Measurements from ENCODE around the gene ABCC10. TPM values are rescaled to one million over a fixed set of nuclear protein-coding genes. Genes with fewer than 3 reads are reported as not detected.

Gene ABCC10
- total and polyA plus RNA-seq, 10 of the 15 experiments (the other 5 are each of a cell fraction or from before 2014, with no cell fraction given): 0.80 to 18.2 (median 6.4) TPM

- RAD21 ChIA-PET (ENCODE audit: unreplicated experiment): no interaction called here
- ATAC-seq: no peak
- H3K27ac ChIP-seq (ENCODE audit: control insufficient read depth, insufficient read depth): no peak overlapping the region
- no peak for DNase-seq (ENCODE audit: low read depth, low spot score)
- no peaks in the 10 kb centered on the region for H3K9me3 ChIP-seq (replicated peaks; ENCODE audit: control insufficient read depth, insufficient read depth, low read length)
- no peak overlapping the region for H2AFZ ChIP-seq (ENCODE audit: control insufficient read depth, low read depth, low read length)
- POLR2A ChIA-PET: interaction anchor here (0.6 kb wide), 1 partner anchor 332 kb away, joined by 3 read pairs; no protein-coding TSS in a partner anchor
- CTCF ChIA-PET: interaction anchor here (2.8 kb wide), 1 partner anchor 59 kb away, joined by 12 read pairs; no protein-coding TSS in a partner anchor
- WGBS (ENCODE audit: insufficient coverage, insufficient replicate concordance, low lambda C conversion rate, missing lambda C conversion rate): over 99% methylated on average over 16 of the region's 16 CpGs
- no peak overlapping the region for H3K9ac ChIP-seq (ENCODE audit: control insufficient read depth, insufficient read depth, low read length)
- intact Hi-C loops (cut with micrococcal nuclease; ENCODE audit: unreplicated experiment): no loop called here
- no peak for FAIRE-seq
- TF ChIP-seq BCL11A (IDR thresholded peaks at IDR 0.05; ENCODE audit: low read depth, low read length): no peak
- TF ChIP-seq SUZ12 (IDR thresholded peaks at IDR 0.05; ENCODE audit: unreplicated experiment): no peak
- TF ChIP-seq ZNF207 (IDR thresholded peaks at IDR 0.05; ENCODE audit: borderline replicate concordance): no peak
- no peak for TF ChIP-seq JUNB (IDR thresholded peaks at IDR 0.05)
- TF ChIP-seq POU2F2 (IDR thresholded peaks at IDR 0.05; ENCODE audit: borderline replicate concordance, low read depth, low read length): no peak
- TF ChIP-seq FOXM1 (IDR thresholded peaks at IDR 0.05; ENCODE audit: low read depth, low read length): no peak
- no peak for TF ChIP-seq IRF3 (IDR thresholded peaks at IDR 0.05)
- no peak for TF ChIP-seq CUX1 (IDR thresholded peaks at IDR 0.05; ENCODE audit: insufficient replicate concordance, low read depth, low read length)
- TF ChIP-seq POLR2AphosphoS5 (IDR thresholded peaks at IDR 0.05; ENCODE audit: low read length): no peak
- no peak for TF ChIP-seq NR2C1 (IDR thresholded peaks at IDR 0.05)
- no peak for TF ChIP-seq MYC (IDR thresholded peaks at IDR 0.05; ENCODE audit: insufficient read depth, insufficient read length, insufficient replicate concordance, low read length, severe bottlenecking)
- TF ChIP-seq SMAD1 (IDR thresholded peaks at IDR 0.05; ENCODE audit: low read depth, partially characterized antibody): no peak
- no peak for TF ChIP-seq LARP7 (IDR thresholded peaks at IDR 0.05)
- TF ChIP-seq SREBF2 (IDR thresholded peaks at IDR 0.05; ENCODE audit: low read length): no peak
- no peak for TF ChIP-seq NBN (IDR thresholded peaks at IDR 0.05)
- TF ChIP-seq RAD21 (IDR thresholded peaks at IDR 0.05; ENCODE audit: insufficient read depth, low read depth, low read length): no peak
- no peak for TF ChIP-seq EZH2 (IDR thresholded peaks at IDR 0.05; ENCODE audit: borderline replicate concordance, control insufficient read depth, low read depth, low read length)
- BruUV-seq (replicated peaks): no TSS peak
- H3K4me3 ChIP-seq: no peak overlapping the region
- no peaks in the 10 kb centered on the region; the same call in 1 of the 2 replicates for H4K20me1 ChIP-seq (ENCODE audit: control insufficient read depth, insufficient read depth)
- H3K79me2 ChIP-seq (ENCODE audit: control insufficient read depth, insufficient read depth, low read length): no peaks in the 10 kb centered on the region
- in situ Hi-C loops (cut with MboI): no loop called here
- H3K27me3 ChIP-seq (replicated peaks in 1 of 2; ENCODE audit: control insufficient read depth in 2 of 2, insufficient read depth in 2 of 2, low read length in 1 of 2): no peaks in the 10 kb centered on the region
- H3K4me1 ChIP-seq (ENCODE audit: control insufficient read depth, insufficient read depth, low read length): no peaks in the 10 kb centered on the region
- H3K4me2 ChIP-seq (ENCODE audit: control insufficient read depth, insufficient read depth): no peak overlapping the region
- SMC1A ChIA-PET (ENCODE audit: uncharacterized antibody, unreplicated experiment): interaction anchor here (1.1 kb wide), 1 partner anchor 9 kb away, joined by 3 read pairs; no protein-coding TSS in a partner anchor
- H3K36me3 ChIP-seq (ENCODE audit: control insufficient read depth in 2 of 2, insufficient read depth in 2 of 2, low read length in 1 of 2): peaks cover 1 to 3% of the 10 kb centered on the region in 2 experiments; a peak in 3 of 4 replicates
Measured at GRCh38 chr6:43447604-43448003, 20.3 kb downstream of the ABCC10 start.

All from GM12878 (cell line).